Left ventricle myocardium superior (tissue), 1 donor: Measurements from ENCODE around the gene USP7. TPM values are rescaled to one million over a fixed set of nuclear protein-coding genes. Genes with fewer than 3 reads are reported as not detected.
A peak's percentile ranks its signal among the peaks of the same experiment; 100 is the strongest.

ENCODE experiments used
- ATAC-seq: fragments of 200-7000 bp; cut with Tn5 transposase; one replicate; pipeline ENCODE4 v1.9.1; 2020; ENCODE audit warnings: mild to moderate bottlenecking, moderate library complexity
- DNase-seq: peaks from one replicate; pipeline ENCODE4 v3.0.0-alpha.2; 2020
- intact Hi-C: fragments of 100-400 bp; cut with micrococcal nuclease; formaldehyde crosslinking; loops from one replicate; pipeline ENCODE4 v1.11.0; 2022
- total RNA-seq: library from RNA; stranded (reverse); fragmentation: NEBNext Ultra II Directional; extraction: Animal tissue kit (Norgen Biotek cat#: 25700); gene quantifications from one replicate; pipeline ENCODE4 v1.2.1, GENCODE V29; 2021
- donor health status: DM: no; HTN: yes; CAD: no; lungs with severe emphysema.

The USP7 gene
- total RNA-seq, 1 donor from 2014 or later: 68.0 TPM

- ATAC-seq: peak; percentile 2
- no peak for DNase-seq
- intact Hi-C loops: no loop called here
Observed at GRCh38 chr16:8957063-8957397, 6.7 kb downstream of the USP7 start.

DNA sequence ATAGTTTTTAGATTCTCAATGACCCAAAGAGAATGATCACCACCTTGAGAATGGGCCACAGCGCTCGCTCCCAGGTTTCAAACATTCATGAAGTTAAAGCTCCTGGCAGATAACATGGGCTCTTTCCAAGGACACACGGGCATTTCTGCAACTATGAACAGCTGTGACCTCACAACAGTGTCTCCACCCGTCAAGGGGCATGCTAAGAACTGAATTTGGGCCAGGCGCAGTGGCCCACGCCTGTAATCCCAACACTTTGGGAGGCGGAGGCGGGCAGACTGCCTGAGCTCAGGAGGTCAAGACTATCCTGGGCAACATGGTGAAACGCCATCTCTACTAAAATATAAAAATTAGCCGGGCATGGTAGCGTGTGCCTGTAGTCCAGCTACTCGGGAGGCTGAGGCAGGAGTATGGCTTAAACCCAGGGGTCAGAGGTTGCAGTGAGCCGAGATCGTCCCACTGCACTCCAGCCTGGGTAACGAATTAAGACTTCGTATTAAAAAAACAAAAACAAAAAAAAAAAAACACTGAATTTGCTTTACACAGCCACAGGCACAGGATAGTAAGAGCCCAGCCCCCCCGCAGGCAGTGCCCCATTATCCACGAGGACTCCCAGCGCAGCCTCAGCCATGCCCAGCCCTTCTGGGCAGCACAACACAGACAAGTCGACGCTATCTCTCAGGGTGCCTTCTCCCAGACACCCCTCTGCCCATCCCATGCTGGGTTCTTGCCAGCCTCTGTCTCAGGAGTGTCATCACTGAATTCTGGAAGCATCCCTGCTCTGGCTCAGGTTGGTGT is 7.2 kb downstream of the USP7 start:
- intact Hi-C loops: no loop called here
- ATAC-seq (peak; percentile 24), DNase-seq (peak; percentile 44)

DNA sequence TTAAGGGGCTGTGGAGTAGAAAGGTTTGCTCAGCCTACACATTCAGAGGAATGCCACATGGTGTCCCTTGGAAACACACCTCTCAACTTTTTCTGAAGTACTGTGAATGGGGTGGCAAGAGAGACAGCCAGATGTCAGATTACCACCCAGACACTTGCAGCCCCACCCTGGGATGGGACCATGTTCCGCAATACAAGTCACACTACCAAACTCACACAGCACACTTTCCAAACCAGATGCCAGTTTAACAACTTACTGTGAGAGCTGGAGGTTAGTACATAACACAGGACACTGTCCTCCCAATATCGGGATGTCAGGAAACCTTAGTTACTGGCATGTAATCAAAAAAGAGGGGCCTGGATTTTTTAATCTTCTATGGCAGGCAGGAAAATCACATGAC is 7.9 kb downstream of the USP7 start:
- ATAC-seq: peak; percentile 31
- intact Hi-C loops: no loop called here
- no peak for DNase-seq

DNA sequence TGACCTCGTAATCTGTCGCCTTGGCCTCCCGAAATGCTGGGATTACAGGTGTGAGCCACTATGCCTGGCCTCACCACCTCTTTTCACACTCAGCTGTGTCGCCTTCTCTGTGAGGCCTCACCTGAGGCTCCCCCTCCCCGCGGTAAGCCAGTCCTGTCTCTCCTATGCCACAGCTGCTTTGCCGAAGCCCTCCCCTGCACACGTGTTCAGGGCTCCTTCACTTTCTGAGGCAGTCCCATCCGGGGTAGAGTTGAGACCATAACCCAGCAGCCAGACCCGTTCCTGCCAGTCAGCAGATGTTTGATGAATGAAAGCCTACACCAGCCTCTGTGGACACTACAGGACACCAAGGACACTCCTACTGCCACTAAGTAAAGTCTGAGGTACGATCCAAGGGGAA is 10.6 kb downstream of the USP7 start:
- ATAC-seq (no peak), DNase-seq (no peak)
- intact Hi-C loops: no loop called here

GRCh38 chr16:8952281-8952751 is 11.4 kb downstream of the USP7 start:
- no peak for DNase-seq
- intact Hi-C loops: no loop called here

GRCh38 chr16:8951447-8952280 is 12.0 kb downstream of the USP7 start:
- no peak for ATAC-seq
- no peak for DNase-seq
- intact Hi-C loops: no loop called here

More at GRCh38 chr16:8952281-8952751, 11.4 kb downstream of the USP7 start:
- ATAC-seq: no peak

- DNase-seq (no peak), ATAC-seq (peak; percentile 54)
- intact Hi-C loops: no loop called here
Observed at GRCh38 chr16:8950580-8951077, 13.1 kb downstream of the USP7 start.

- intact Hi-C loops: no loop called here
- no peak for DNase-seq
- no peak for ATAC-seq
Observed at GRCh38 chr16:8949536-8950418, 13.9 kb downstream of the USP7 start.

- DNase-seq (no peak), ATAC-seq (no peak)
- intact Hi-C loops: no loop called here
Observed at GRCh38 chr16:8948831-8949230, 14.9 kb downstream of the USP7 start.

DNA sequence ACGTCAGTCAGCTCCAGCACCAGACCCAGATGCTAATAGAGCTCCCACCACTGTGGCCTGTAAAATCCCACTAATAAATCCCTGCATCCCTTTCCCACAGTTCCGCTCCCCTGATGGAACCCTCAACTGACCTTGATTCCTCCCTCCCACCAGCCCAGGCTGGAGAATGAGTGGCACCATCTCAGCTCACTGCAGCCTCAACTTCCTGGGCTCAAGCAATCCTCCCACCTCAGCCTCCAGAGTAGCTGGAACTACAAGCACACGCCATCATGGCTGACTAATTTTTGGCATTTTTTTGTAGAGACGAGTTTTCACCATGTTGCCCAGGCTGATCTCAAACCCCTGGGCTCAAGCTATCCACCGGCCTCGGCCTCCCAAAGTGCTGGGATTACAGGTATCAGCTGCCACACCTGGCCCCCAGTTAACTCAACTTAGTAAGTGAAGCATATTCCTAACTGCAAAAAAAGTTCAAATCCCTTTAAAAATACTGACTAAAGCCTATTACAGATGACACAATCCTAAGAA is 15.6 kb downstream of the USP7 start:
- ATAC-seq (no peak), DNase-seq (no peak)
- intact Hi-C loops: no loop called here

GRCh38 chr16:8946544-8946943 is 17.2 kb downstream of the USP7 start:
- ATAC-seq: no peak
- intact Hi-C loops: no loop called here

GRCh38 chr16:8945626-8946296 is 17.9 kb downstream of the USP7 start:
- no peak for ATAC-seq
- intact Hi-C loops: no loop called here
- no peak for DNase-seq

More at GRCh38 chr16:8946544-8946943, 17.2 kb downstream of the USP7 start:
- no peak for DNase-seq

GRCh38 chr16:8943966-8944759 is 19.5 kb downstream of the USP7 start:
- intact Hi-C loops: no loop called here
- no peak for ATAC-seq
- DNase-seq: no peak

GRCh38 chr16:8943001-8943763 is 20.5 kb downstream of the USP7 start:
- ATAC-seq (no peak), DNase-seq (no peak)
- intact Hi-C loops: no loop called here

DNA sequence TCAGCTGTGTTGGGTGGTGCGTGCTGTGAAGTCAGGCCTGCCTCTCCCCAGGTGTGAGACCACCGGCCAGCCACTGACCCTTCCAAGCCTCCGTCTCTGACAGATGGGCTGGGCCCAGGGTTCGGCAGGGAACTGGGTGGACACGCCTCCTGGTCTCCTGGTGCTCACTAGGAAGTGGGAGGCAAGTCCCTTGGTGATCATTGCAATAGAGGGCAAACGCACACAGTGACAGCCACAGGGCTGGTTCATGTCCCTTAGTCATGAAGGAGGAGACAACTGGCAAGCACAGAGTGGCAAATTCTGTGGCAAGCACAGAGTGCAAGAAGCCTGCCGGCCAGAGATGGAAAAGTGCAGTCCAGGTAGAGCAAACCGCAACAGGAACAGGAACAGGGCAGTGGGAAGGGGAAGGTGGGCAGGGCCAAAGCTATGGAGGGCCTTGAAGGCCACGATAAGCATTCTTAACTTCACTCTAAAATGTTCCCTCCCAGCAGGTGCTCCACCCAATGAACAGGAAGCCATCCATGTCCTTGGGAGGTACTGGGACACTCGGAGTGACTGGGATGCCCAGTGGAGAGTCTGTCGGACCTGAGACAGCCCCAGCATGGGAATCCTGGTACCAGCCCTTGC is 21.9 kb downstream of the USP7 start:
- DNase-seq: no peak
- no peak for ATAC-seq
- intact Hi-C loops: no loop called here

DNA sequence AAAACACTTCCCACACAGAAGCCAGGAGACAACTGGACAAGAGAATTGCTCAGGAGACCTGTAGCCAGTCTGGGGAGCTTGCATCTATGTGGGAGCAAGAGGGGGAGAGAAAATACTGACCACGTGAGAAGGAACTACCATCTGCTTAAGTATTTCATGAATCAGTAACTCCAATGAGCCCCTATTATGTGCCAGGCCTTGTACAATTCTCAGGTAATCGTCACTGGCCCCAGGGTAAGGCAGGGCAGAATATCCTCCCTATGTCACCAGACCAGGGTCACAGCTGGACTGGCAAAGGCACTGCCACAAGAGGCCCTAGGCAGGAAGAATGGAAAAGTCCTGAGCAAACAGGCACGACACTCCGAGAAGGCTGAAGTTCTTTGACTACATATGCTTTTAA is 25.9 kb downstream of the USP7 start:
- DNase-seq (no peak), ATAC-seq (peak; percentile 51)
- intact Hi-C loops: no loop called here

DNA sequence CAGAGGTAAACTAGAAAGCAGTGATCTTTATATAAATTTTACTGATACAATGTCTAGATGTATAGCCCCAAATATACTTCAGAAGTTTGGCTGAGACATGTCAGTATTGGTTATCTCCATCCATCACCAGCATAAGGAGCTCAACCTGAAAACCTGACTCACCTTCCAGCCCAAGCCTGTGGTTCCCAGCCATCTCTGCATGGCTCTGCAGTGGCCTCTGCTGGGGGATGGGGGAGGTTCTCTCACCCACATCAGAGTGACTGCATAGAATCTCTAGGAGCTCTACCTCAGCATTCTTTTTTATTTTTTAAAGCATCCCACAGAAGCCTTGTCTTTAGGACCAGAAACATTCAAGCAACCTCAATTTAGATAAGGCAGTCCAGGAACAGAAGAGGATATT is 27.3 kb downstream of the USP7 start:
- intact Hi-C loops: no loop called here

More for the DNA sequence above, 27.3 kb downstream of the USP7 start:
- ATAC-seq: peak; percentile 54
- no peak for DNase-seq
